ENCODE data around the gene TRDN. TPM values are rescaled to one million over a fixed set of nuclear protein-coding genes. Genes with fewer than 3 reads are reported as not detected.
"Not testable (repeated sequence)": the region's sequence is repeated elsewhere in the genome, so short reads cannot be mapped to it uniquely, and the experiment has no call there.

TRDN gene
- total and polyA plus RNA-seq, 2 donors (not counting 1 experiment from before 2014, with no cell fraction given) = not detected

DNA sequence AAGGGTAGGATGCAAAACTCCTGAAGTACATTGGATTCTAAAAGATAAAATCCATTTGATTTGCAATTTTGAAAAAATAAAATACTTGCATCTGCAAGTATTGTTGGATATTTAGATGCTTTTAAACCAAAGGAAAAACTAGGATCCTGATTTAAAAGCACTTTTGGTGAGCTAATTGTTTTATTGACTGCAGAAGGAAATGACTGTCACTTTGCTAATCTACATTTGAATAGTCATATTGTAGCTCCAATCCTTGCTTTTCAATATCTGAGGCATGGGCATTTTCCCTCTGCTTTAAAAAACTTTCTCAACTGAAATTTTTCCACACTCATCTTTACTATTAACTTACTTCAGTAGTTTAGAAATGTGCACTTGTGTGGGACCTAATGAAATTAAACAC lies 74.1 kb downstream of the TRDN start:
- H3K9ac ChIP-seq (ENCODE audit: insufficient read depth, low read length) = no peak overlapping the region
- no peaks in the 10 kb centered on the region for H3K9me3 ChIP-seq (ENCODE audit: control insufficient read depth, insufficient read depth, low read depth, low read length)
- no peak overlapping the region for H3K27ac ChIP-seq (ENCODE audit: insufficient read depth, low read length)
- H3K4me3 ChIP-seq (replicated peaks in 1 of 4; ENCODE audit: control extremely low read depth in 1 of 4, insufficient read depth in 1 of 4, low read depth in 3 of 4, low read length in 4 of 4) = no peak overlapping the region
- TF ChIP-seq, protein P1, sequence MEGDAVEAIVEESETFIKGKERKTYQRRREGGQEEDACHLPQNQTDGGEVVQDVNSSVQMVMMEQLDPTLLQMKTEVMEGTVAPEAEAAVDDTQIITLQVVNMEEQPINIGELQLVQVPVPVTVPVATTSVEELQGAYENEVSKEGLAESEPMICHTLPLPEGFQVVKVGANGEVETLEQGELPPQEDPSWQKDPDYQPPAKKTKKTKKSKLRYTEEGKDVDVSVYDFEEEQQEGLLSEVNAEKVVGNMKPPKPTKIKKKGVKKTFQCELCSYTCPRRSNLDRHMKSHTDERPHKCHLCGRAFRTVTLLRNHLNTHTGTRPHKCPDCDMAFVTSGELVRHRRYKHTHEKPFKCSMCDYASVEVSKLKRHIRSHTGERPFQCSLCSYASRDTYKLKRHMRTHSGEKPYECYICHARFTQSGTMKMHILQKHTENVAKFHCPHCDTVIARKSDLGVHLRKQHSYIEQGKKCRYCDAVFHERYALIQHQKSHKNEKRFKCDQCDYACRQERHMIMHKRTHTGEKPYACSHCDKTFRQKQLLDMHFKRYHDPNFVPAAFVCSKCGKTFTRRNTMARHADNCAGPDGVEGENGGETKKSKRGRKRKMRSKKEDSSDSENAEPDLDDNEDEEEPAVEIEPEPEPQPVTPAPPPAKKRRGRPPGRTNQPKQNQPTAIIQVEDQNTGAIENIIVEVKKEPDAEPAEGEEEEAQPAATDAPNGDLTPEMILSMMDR (conservative IDR thresholded peaks at IDR 0.05 in 1 of 2, IDR thresholded peaks at IDR 0.05 in 1 of 2; ENCODE audit: low read depth in 1 of 2, low read length in 2 of 2) = no peak
- no peak for TF ChIP-seq EZH2 (IDR thresholded peaks at IDR 0.05; ENCODE audit: low read length, missing control alignments)
- no peak overlapping the region for H2AFZ ChIP-seq (ENCODE audit: low read length)
- H3K79me2 ChIP-seq (ENCODE audit: control insufficient read depth, insufficient read depth, low read length) = no peaks in the 10 kb centered on the region
- DNase-seq (ENCODE audit: low read depth in 2 of 2) = no peak
- no peaks in the 10 kb centered on the region for H3K4me1 ChIP-seq (ENCODE audit: control insufficient read depth, extremely low read depth, insufficient read depth, low read length)
- no peak overlapping the region for H3K4me2 ChIP-seq (ENCODE audit: extremely low read depth, insufficient read depth, low read length)
- no peaks in the 10 kb centered on the region for H3K27me3 ChIP-seq (ENCODE audit: control insufficient read depth, insufficient read depth, low read length)
- H4K20me1 ChIP-seq (ENCODE audit: control insufficient read depth, extremely low read depth, insufficient read depth, low read length) = no peaks in the 10 kb centered on the region
- H3K36me3 ChIP-seq (ENCODE audit: control insufficient read depth, insufficient read depth, low read length) = no peaks in the 10 kb centered on the region

DNA sequence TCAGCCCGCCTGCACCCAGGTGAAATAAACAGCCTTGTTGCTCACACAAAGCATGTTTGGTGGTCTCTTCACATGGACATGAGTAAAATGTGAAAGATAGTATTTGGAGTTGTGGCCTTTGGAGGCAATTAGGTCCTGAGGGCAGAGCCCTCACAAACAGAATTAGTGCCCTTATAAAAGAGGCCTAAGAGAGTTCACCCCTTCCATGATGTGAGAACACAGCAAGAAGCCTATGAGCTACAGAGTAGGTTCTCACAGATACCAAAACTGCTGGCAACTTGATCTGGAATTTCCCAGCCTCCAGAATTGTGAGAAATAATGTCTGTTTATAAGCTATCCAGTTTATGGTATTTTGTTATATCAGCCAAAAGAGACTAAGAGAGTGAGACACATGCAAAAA lies 74.5 kb downstream of the TRDN start:
- no peak overlapping the region for H3K4me2 ChIP-seq (ENCODE audit: extremely low read depth, insufficient read depth, low read length)
- H3K27ac ChIP-seq (ENCODE audit: insufficient read depth, low read length) = no peak overlapping the region
- H3K9me3 ChIP-seq (ENCODE audit: control insufficient read depth, insufficient read depth, low read depth, low read length) = no peaks in the 10 kb centered on the region
- no peak overlapping the region for H3K4me3 ChIP-seq (replicated peaks in 1 of 4; ENCODE audit: control extremely low read depth in 1 of 4, insufficient read depth in 1 of 4, low read depth in 3 of 4, low read length in 4 of 4)
- H3K4me1 ChIP-seq (ENCODE audit: control insufficient read depth, extremely low read depth, insufficient read depth, low read length) = no peaks in the 10 kb centered on the region
- DNase-seq (ENCODE audit: low read depth in 2 of 2) = no peak
- no peak overlapping the region for H2AFZ ChIP-seq (ENCODE audit: low read length)
- no peak overlapping the region for H3K9ac ChIP-seq (ENCODE audit: insufficient read depth, low read length)
- TF ChIP-seq, protein P1 (conservative IDR thresholded peaks at IDR 0.05 in 1 of 2, IDR thresholded peaks at IDR 0.05 in 1 of 2; ENCODE audit: low read depth in 1 of 2, low read length in 2 of 2) = no peak
- no peak for TF ChIP-seq EZH2 (IDR thresholded peaks at IDR 0.05; ENCODE audit: low read length, missing control alignments)
- H4K20me1 ChIP-seq (ENCODE audit: control insufficient read depth, extremely low read depth, insufficient read depth, low read length) = no peaks in the 10 kb centered on the region
- no peaks in the 10 kb centered on the region for H3K79me2 ChIP-seq (ENCODE audit: control insufficient read depth, insufficient read depth, low read length)
- H3K36me3 ChIP-seq (ENCODE audit: control insufficient read depth, insufficient read depth, low read length) = no peaks in the 10 kb centered on the region
- no peaks in the 10 kb centered on the region for H3K27me3 ChIP-seq (ENCODE audit: control insufficient read depth, insufficient read depth, low read length)

DNA sequence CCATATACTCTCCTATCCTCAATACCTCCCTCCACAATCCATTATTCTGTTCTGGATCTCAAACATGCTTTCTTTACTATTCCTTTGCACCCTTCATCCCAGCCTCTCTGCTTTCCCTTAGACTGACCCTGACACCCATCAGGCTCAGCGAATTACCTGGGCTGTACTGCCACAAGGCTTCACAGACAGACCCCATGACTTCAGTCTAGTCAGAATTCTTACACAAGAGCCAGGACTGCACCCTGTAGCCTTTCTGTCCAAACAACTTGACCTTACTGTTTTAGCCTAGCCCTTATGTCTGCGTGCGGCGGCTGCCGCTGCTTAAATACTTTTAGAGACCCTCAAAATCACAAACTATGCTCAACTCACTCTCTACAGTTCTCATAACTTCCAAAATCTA lies 76.9 kb downstream of the TRDN start:
- H3K9me3 ChIP-seq (ENCODE audit: control insufficient read depth, insufficient read depth, low read depth, low read length); H4K20me1 ChIP-seq (ENCODE audit: control insufficient read depth, extremely low read depth, insufficient read depth, low read length); DNase-seq (ENCODE audit: low read depth in 2 of 2); H2AFZ ChIP-seq (ENCODE audit: low read length); H3K9ac ChIP-seq (ENCODE audit: insufficient read depth, low read length); H3K36me3 ChIP-seq (ENCODE audit: control insufficient read depth, insufficient read depth, low read length); H3K27ac ChIP-seq (ENCODE audit: insufficient read depth, low read length); H3K27me3 ChIP-seq (ENCODE audit: control insufficient read depth, insufficient read depth, low read length); H3K4me2 ChIP-seq (ENCODE audit: extremely low read depth, insufficient read depth, low read length); H3K4me1 ChIP-seq (ENCODE audit: control insufficient read depth, extremely low read depth, insufficient read depth, low read length); H3K79me2 ChIP-seq (ENCODE audit: control insufficient read depth, insufficient read depth, low read length); H3K4me3 ChIP-seq (replicated peaks in 1 of 4; ENCODE audit: control extremely low read depth in 1 of 4, insufficient read depth in 1 of 4, low read depth in 3 of 4, low read length in 4 of 4): not testable (repeated sequence)

DNA sequence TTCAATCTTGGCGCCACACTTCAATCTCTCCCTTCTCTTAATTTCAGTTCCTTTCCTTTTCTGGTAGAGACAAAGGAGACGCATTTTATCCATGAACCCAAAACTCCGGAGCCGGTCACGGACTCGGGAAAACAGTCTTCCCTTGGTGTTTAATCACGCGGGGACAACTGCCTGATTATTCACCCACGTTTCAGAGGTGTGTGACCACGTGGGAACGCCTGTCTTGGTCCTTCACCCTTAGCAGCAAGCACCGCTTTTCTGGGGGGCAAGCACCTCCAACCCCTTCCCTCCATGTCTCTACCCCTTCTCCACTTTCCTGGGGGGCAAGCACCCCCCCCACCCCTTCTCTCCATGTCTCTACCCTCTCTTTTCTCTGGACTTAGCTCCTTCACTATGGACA lies 79.3 kb downstream of the TRDN start:
- not testable (repeated sequence) for H3K27ac ChIP-seq (ENCODE audit: insufficient read depth, low read length); H4K20me1 ChIP-seq (ENCODE audit: control insufficient read depth, extremely low read depth, insufficient read depth, low read length); H3K4me3 ChIP-seq (replicated peaks in 1 of 4; ENCODE audit: control extremely low read depth in 1 of 4, insufficient read depth in 1 of 4, low read depth in 3 of 4, low read length in 4 of 4); DNase-seq (ENCODE audit: low read depth in 2 of 2); H3K9ac ChIP-seq (ENCODE audit: insufficient read depth, low read length); H3K9me3 ChIP-seq (ENCODE audit: control insufficient read depth, insufficient read depth, low read depth, low read length); H2AFZ ChIP-seq (ENCODE audit: low read length); H3K27me3 ChIP-seq (ENCODE audit: control insufficient read depth, insufficient read depth, low read length); H3K4me1 ChIP-seq (ENCODE audit: control insufficient read depth, extremely low read depth, insufficient read depth, low read length); H3K36me3 ChIP-seq (ENCODE audit: control insufficient read depth, insufficient read depth, low read length); H3K79me2 ChIP-seq (ENCODE audit: control insufficient read depth, insufficient read depth, low read length); H3K4me2 ChIP-seq (ENCODE audit: extremely low read depth, insufficient read depth, low read length)
